GM18511 (cell line): ENCODE data around the gene CHRM4.
A peak's percentile ranks its signal among the peaks of the same experiment; 100 is the strongest.
"Not testable (repeated sequence)": the region's sequence is repeated elsewhere in the genome, so short reads cannot be mapped to it uniquely, and the experiment has no call there.

Experiments
- ATAC-seq: cut with Tn5 transposase; IDR thresholded peaks from one replicate; pipeline ENCODE4 v1.9.1; 2021; ENCODE audit warnings: mild to moderate bottlenecking, moderate library complexity; ENCODE audit not compliant: unreplicated experiment

Gene CHRM4

DNA sequence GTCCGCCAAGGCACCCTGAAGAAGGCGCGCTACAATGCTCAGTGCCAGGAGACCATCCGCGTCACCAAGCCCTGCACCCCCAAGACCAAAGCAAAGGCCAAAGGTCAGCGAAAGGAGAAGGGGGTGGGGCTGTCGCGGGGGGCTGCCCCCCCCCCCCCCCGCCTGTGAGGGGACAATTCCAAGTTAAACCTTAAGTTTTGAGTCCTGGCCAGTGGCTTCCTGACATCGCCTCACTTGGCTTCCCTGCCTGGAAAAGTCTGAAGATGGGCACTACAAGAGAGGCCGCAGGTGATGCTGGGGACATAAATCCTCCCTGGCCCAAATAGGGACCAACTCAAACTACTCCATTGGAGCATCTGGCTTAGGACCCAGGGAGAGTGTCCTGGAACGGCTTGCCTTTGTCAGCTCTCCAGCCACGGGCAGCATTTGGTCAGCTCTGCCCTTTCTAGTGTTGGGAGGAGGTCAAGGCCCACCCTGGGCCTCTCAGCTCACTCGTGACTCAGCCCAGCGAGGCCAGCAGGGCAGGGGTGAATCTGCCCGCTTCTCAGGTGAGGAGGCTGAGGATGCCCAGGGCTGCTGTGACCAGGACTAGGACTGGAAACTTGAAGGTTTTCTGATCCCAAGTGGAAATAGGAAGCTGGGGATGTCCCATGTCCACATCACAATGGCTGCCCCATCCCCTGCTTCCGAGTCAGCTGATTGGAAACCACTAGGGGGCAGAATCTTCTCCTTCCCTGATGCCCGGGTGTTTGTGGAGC is 8.8 kb downstream of the CHRM4 start:
- no peak for ATAC-seq

- ATAC-seq = peak; percentile 16
Measured at GRCh38 chr11:46381819-46382645, 9.5 kb downstream of the CHRM4 start.

DNA sequence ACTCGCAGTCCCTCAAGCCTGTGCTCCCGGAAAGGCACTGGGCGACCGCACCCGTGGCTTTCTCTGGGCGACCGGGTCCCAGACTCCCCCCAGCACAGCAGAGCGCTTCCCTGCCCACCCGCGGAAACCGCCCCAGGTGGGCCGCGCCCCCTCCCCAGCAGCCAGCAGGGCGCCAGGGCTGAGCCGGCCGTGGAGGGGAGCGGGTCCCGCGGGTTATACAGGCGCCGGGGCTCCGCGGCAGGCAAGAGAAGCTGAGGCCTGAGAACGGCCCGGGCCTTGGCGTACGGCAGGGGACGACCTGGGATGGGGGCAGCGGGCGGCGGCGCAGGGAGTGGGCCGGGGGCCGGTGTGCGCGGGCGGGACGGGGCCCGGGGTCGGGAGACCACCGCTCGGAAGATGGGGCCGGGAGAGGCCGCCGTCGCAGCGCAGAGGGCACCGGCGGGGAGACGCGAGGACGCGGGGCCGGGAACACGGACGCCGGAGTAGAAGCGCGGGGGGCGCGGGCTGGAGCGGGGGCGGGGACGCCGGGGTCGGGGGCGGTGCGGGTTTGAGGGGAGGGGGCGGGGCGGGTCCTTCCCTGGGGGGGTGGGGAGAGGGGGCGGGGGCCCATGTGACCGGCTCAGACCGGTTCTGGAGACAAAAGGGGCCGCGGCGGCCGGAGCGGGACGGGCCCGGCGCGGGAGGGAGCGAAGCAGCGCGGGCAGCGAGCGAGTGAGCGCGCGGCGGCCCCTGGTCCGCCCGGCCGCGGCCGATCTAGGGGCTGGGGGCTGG is 10.3 kb downstream of the CHRM4 start, which contains the start of gene MDK:
TSS of gene MDK (plus strand) at position 622 of the 771 bp plus-strand sequence. CDS start 389 bp downstream, outside the sequence.
- ATAC-seq = peak; percentile 34

GRCh38 chr11:46380340-46381047 is 11.1 kb downstream of the CHRM4 start:
- peak; percentile 41 for ATAC-seq

- not testable (repeated sequence) for ATAC-seq
Measured at GRCh38 chr11:46379482-46380293, 11.9 kb downstream of the CHRM4 start.

- ATAC-seq = no peak
Measured at GRCh38 chr11:46378811-46379481, 12.6 kb downstream of the CHRM4 start.

DNA sequence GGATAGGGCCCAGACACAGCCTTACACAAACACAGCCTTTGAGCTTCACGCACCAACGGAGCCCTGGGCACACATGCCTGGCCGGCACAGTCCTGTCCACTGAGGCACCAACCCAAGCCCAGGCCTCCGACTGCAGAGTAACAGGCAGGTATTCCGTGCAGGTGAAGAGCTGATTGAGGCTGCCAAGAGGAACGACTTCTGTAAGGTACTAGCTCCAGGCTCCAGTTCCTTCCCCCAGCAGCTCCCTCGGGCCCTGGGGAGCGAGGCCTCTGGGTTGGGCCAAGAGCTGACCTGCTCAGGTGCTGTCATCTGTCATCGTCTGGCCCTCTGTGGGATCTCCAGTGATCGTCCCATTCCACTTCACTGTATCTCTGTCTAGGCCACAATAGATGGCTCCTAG is 13.3 kb downstream of the CHRM4 start:
- no peak for ATAC-seq

GRCh38 chr11:46377831-46378230 is 13.7 kb downstream of the CHRM4 start:
- no peak for ATAC-seq

- ATAC-seq = no peak
Measured at GRCh38 chr11:46377290-46377689, 14.3 kb downstream of the CHRM4 start.

GRCh38 chr11:46376258-46377050 is 15.1 kb downstream of the CHRM4 start:
- no peak for ATAC-seq

DNA sequence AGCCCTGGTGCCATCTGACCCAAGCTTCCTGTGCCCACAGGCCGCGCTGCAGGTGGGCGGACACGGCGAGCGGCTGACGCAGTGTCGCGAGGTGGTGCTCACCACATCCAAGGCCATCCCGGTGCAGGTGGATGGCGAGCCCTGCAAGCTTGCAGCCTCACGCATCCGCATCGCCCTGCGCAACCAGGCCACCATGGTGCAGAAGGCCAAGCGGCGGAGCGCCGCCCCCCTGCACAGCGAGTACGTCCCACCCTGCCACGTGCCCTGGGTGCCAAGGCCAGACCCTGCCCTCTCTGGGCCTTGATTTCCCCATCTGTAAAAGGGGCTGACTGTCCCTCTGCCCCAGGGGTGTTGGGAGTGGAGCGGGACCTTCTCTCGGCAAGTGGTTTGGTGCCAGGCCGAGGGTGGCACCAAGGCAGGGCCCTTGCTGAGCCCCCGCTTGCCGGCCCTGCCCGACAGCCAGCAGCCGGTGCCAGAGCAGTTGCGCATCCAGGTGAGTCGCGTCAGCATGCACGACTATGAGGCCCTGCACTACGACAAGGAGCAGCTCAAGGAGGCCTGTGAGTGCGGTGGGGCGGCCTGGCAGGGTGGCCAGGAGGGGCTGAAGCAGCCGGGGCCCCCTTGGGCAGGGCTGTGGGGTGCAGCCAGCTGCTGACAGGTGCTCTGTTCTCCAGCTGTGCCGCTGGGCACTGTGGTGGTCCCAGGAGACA is 16.0 kb downstream of the CHRM4 start:
- no peak for ATAC-seq

DNA sequence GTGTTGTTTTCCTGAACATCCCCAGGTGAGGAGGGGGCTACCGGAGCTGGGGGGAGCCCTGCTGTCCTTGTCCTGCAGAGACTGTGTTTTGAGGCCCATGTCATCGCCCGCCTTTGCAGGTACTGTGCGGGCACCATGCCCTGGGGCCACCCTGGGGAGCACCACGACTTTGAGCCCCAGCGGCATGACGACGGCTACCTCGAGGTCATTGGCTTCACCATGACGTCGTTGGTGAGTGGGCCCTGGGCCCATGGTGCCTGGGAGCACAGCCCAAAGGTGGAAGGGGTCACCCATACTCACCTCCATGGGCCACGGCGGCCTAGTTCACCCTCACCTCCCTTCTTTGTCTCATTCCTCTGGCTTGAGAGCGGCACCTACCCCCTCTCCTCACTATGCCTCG is 16.8 kb downstream of the CHRM4 start:
- no peak for ATAC-seq

- ATAC-seq = no peak
Measured at GRCh38 chr11:46373787-46374740, 17.5 kb downstream of the CHRM4 start.

DNA sequence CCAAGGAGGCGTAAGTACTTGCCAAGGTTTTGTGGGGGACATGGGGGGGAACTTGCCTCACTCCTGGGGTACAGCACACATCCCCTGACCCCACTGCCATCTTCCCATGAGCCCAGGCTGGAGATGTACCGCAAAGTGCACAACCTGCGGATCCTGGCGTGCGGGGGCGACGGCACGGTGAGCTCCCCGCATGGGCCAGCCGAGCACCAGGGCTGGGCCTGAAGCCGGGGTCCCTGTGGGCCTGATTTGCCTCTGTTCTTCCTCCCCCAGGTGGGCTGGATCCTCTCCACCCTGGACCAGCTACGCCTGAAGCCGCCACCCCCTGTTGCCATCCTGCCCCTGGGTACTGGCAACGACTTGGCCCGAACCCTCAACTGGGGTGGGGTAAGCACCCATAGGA is 19.1 kb downstream of the CHRM4 start:
- not testable (repeated sequence) for ATAC-seq

GRCh38 chr11:46372086-46372485 is 19.5 kb downstream of the CHRM4 start:
- no peak for ATAC-seq

- ATAC-seq = not testable (repeated sequence)
Measured at GRCh38 chr11:46371262-46371661, 20.3 kb downstream of the CHRM4 start.

DNA sequence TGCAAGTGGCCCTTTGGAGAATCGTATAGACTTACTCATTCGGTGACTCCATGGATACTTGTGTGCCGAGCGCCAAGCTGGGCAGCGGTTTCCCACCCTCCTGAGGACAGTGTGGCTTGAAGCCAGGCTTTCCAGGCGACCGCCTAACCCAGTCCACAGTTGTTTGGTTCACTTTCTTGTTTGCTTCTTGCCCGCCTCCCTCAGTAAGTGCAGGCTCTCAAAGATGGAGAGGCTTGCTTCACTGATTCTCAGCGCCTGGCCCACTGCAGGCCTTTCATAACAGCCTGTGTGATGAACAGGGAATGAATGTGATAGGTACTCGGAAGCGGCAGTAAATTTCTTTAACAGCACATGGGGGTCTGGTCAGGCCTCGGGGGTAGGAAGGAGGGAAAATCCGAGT is 21.3 kb downstream of the CHRM4 start:
- no peak for ATAC-seq
